HL-60 (cell line): ENCODE data around the gene SRPK2.

Experiments used
- CTCF ChIP-seq: IDR thresholded peaks from one replicate; pipeline ENCODE4 v1.5.1; 2011; ENCODE audit warnings: low read length, control low read depth, inconsistent platforms; ENCODE audit not compliant: insufficient read depth
- GABPA ChIP-seq: IDR thresholded peaks from 2 replicates; pipeline ENCODE4 v1.6.1; 2012; ENCODE audit warnings: low read depth
- POLR2AphosphoS5 ChIP-seq: IDR thresholded peaks from 2 replicates; pipeline ENCODE4 v1.6.1; 2012; ENCODE audit warnings: low read depth
- REST ChIP-seq: IDR thresholded peaks from 2 replicates; pipeline ENCODE4 v1.6.1; 2012; ENCODE audit warnings: low read depth; ENCODE audit not compliant: insufficient replicate concordance

DNA sequence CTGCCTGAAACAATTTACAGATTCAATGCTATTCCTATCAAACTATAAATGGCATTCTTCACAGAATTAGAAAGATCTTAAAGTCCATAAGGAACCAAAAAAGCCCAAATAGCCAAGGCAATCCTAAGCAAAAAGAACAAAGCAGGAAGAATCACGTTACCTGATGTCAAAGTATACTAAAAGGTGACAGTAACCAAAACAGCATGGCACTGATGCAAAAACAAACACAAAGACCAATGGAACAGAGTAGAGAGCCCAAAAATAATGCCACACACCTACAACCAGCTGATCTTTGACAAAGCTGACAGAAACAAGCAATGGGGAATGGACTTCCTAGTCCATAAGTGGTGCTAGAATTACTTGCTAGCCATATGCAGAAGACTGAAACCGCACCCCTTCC, 208.7 kb downstream of the SRPK2 start:
- TF ChIP-seq CTCF (no peak), GABPA (no peak), REST (no peak), POLR2AphosphoS5 (no peak)
